Peyer's patch (tissue), 4 donors: ENCODE data around the gene SS18L1.

Source experiments
- CTCF ChIP-seq, 6 experiments: fragments of 450-650 bp in 4 of 6; fragments of 200-600 bp in 2 of 6; sonication (generic) in 1 of 6; IDR thresholded peaks; one replicate each; pipeline ENCODE4 v1.5.1; 2017 to 2019; ENCODE audit warnings: antibody characterized with exemption in 6 of 6, mild to moderate bottlenecking in 3 of 6, moderate library complexity in 1 of 6
- POLR2A ChIP-seq, 2 donors: fragments of 450-650 bp; IDR thresholded peaks; one replicate each; pipeline ENCODE4 v1.5.1; 2017; ENCODE audit warnings: antibody characterized with exemption in 2 of 2, mild to moderate bottlenecking in 2 of 2, moderate library complexity in 2 of 2

GRCh38 chr20:62168890-62169435 lies 25.4 kb downstream of the SS18L1 start:
- TF ChIP-seq CTCF (IDR thresholded peaks at IDR 0.05) (no peak), POLR2A (IDR thresholded peaks at IDR 0.05) (no peak)
